HUES6 (cell line): ENCODE results near the gene HACD3.
A peak's percentile ranks its signal among the peaks of the same experiment; 100 is the strongest.

Experiments
- H3K27ac ChIP-seq: 2 replicates; pipeline ENCODE4 v1.7.0; 2013; ENCODE audit warnings: low read depth, mild to moderate bottlenecking, low read length, inconsistent platforms
- H3K27me3 ChIP-seq: 2 replicates; pipeline ENCODE4 v1.6.1; 2013; ENCODE audit warnings: low read length; ENCODE audit not compliant: control insufficient read depth, insufficient read depth
- H3K36me3 ChIP-seq: 2 replicates; pipeline ENCODE4 v1.6.1; 2013; ENCODE audit warnings: low read length; ENCODE audit not compliant: control insufficient read depth, insufficient read depth
- H3K4me1 ChIP-seq: 2 replicates; pipeline ENCODE4 v1.6.1; 2013; ENCODE audit warnings: low read length; ENCODE audit not compliant: control insufficient read depth, insufficient read depth
- H3K4me3 ChIP-seq: 2 replicates; pipeline ENCODE4 v1.5.1; 2013; ENCODE audit warnings: low read depth, low read length
- H3K9ac ChIP-seq: one replicate; pipeline ENCODE4 v1.6.1; 2013; ENCODE audit warnings: mild to moderate bottlenecking, low read length
- H3K9me3 ChIP-seq: 2 replicates; pipeline ENCODE4 v1.6.1; 2013; ENCODE audit warnings: low read depth, low read length; ENCODE audit not compliant: control insufficient read depth, insufficient read depth

Gene HACD3, protein sequence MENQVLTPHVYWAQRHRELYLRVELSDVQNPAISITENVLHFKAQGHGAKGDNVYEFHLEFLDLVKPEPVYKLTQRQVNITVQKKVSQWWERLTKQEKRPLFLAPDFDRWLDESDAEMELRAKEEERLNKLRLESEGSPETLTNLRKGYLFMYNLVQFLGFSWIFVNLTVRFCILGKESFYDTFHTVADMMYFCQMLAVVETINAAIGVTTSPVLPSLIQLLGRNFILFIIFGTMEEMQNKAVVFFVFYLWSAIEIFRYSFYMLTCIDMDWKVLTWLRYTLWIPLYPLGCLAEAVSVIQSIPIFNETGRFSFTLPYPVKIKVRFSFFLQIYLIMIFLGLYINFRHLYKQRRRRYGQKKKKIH

DNA sequence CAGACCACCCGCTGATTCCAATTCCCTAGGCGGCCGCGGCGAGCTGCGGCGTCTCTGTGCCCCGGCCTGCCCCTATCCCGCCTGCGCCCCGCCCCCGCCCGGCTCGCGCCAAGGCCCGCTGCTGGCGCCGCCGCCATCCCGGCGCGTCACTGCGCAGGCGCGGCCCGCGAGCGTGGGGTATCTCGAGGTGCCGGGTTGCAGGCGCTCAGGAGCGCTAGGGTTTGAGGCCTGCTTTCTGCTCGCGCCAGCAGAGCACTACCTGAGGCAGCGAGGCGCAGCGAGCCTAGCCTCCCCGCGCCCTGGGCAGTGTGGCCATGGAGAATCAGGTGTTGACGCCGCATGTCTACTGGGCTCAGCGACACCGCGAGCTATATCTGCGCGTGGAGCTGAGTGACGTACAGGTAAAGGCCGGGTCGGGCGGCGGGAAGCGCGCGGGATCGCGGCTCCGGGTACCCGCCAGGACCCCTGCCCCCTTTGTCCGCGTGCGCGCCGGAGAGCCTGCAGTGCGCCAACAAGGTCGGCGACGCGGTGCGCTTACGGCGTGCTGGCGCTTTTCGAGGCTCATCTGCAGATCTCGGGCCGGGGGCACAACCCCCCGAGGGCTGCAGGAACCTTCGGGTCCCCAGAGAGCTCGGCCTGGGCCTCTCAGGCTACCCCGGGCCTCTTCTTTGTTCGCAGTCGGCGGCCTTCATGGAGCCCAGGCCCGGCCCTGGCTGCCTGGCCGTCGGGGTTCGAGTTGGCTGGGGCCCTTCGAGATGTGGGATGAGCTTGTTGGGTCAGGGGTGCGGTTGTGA lies at the start of gene HACD3:
Gene HACD3, plus strand, starts transcription at position 146 of the 794 bp plus-strand sequence. Its CDS starts 169 bp downstream, at position 315.
- no peaks in the 10 kb centered on the region for H3K9me3 ChIP-seq
- peaks cover 31% of the 10 kb centered on the region for H3K4me1 ChIP-seq
- peak within 1 kb of the TSS; percentile 97 for H3K9ac ChIP-seq
- H3K36me3 ChIP-seq = no peaks in the 10 kb centered on the region
- H3K27me3 ChIP-seq = no peaks in the 10 kb centered on the region
- peak within 1 kb of the TSS; percentile 82 for H3K4me3 ChIP-seq
- H3K27ac ChIP-seq = peak within 1 kb of the TSS; percentile 86

- peaks cover 72% of the 10 kb centered on the region for H3K36me3 ChIP-seq
- H3K4me3 ChIP-seq = no peak overlapping the region
- no peak overlapping the region for H3K27ac ChIP-seq
- no peak overlapping the region for H3K9ac ChIP-seq
- no peaks in the 10 kb centered on the region for H3K9me3 ChIP-seq
- no peaks in the 10 kb centered on the region for H3K27me3 ChIP-seq
- no peaks in the 10 kb centered on the region for H3K4me1 ChIP-seq
Measured at GRCh38 chr15:65484876-65485275, 45.4 kb upstream of the HACD3 start.

GRCh38 chr15:65494076-65494475 lies 36.2 kb upstream of the HACD3 start:
- Histone ChIP-seq H3K36me3 (peaks cover 67% of the 10 kb centered on the region), H3K9me3 (no peaks in the 10 kb centered on the region), H3K27ac (no peak overlapping the region), H3K4me3 (no peak overlapping the region), H3K9ac (no peak overlapping the region), H3K4me1 (no peaks in the 10 kb centered on the region), H3K27me3 (no peaks in the 10 kb centered on the region)

- H3K9me3 ChIP-seq = no peaks in the 10 kb centered on the region
- H3K4me1 ChIP-seq = no peaks in the 10 kb centered on the region
- no peak overlapping the region for H3K4me3 ChIP-seq
- peaks cover 73% of the 10 kb centered on the region for H3K36me3 ChIP-seq
- H3K27me3 ChIP-seq = no peaks in the 10 kb centered on the region
- H3K9ac ChIP-seq = no peak overlapping the region
- no peak overlapping the region for H3K27ac ChIP-seq
Measured at GRCh38 chr15:65509321-65509720, 20.9 kb upstream of the HACD3 start.

DNA sequence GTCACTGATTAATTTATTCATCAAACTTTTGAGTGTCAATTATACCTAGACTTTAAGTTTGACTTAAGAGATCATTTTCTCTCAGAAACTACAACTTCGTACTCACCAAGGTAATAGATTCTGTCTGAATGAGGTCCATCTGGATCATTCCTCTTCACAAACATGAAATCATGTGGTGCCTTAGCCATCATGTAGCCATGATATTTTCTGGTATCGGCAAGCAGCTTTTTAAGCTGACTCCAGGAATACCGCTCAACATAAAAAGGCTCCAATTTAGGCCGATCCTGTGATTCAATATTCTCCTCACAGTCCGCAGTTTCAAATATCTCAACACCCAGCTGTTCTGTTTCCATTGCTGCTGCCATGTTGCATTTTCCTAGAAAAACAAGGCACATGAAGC lies 18.1 kb upstream of the HACD3 start:
- H3K4me1 ChIP-seq = peaks cover 6% of the 10 kb centered on the region; the same call in 1 of the 2 replicates
- peaks cover 64% of the 10 kb centered on the region for H3K36me3 ChIP-seq
- no peak overlapping the region for H3K27ac ChIP-seq
- no peak overlapping the region for H3K4me3 ChIP-seq
- H3K9ac ChIP-seq = no peak overlapping the region
- no peaks in the 10 kb centered on the region for H3K9me3 ChIP-seq
- no peaks in the 10 kb centered on the region for H3K27me3 ChIP-seq

- H3K36me3 ChIP-seq = peaks cover 61% of the 10 kb centered on the region
- no peak overlapping the region for H3K27ac ChIP-seq
- no peaks in the 10 kb centered on the region for H3K27me3 ChIP-seq
- H3K4me3 ChIP-seq = no peak overlapping the region
- H3K4me1 ChIP-seq = peaks cover 8% of the 10 kb centered on the region
- no peaks in the 10 kb centered on the region for H3K9me3 ChIP-seq
- no peak overlapping the region for H3K9ac ChIP-seq
Measured at GRCh38 chr15:65512807-65513416, 17.4 kb upstream of the HACD3 start.

- peaks cover 25% of the 10 kb centered on the region for H3K36me3 ChIP-seq
- peaks cover 9% of the 10 kb centered on the region for H3K4me1 ChIP-seq
- H3K27ac ChIP-seq = peak within 1 kb of the TSS; percentile 95
- no peaks in the 10 kb centered on the region for H3K27me3 ChIP-seq
- no peaks in the 10 kb centered on the region for H3K9me3 ChIP-seq
- peak within 1 kb of the TSS; percentile 99 for H3K9ac ChIP-seq
- H3K4me3 ChIP-seq = peak within 1 kb of the TSS; percentile 98
Measured at GRCh38 chr15:65516997-65517865, 13.0 kb upstream of the HACD3 start, which contains the start of gene DPP8. TSS of gene DPP8 (minus strand) at chr15:65517689. CDS start at chr15:65512553, 5,136 bp downstream.

DNA sequence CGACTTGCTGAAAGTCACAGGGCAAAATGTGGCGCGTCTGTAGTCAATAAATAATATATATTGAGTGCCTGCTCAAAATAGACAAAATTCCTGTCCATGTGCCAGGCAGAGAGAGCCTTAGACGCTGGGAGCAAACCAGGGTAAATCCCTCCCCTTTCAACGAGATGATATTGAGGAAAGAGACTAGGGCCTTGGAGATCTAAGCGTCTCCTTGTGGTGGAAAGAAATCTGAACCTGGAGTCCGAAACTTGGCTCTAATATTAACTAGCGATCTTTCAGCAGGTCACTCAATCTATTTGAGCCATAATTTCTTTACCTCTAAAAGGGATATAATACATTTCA lies 12.4 kb upstream of the HACD3 start:
- Histone ChIP-seq H3K36me3 (peaks cover 19% of the 10 kb centered on the region), H3K27ac (no peak overlapping the region), H3K9me3 (no peaks in the 10 kb centered on the region), H3K4me1 (peaks cover 9% of the 10 kb centered on the region), H3K4me3 (peak overlapping the region; percentile 98), H3K27me3 (no peaks in the 10 kb centered on the region), H3K9ac (no peak overlapping the region)

- Histone ChIP-seq H3K9ac (no peak overlapping the region), H3K27me3 (no peaks in the 10 kb centered on the region), H3K9me3 (no peaks in the 10 kb centered on the region), H3K4me3 (no peak overlapping the region), H3K4me1 (peaks cover 9% of the 10 kb centered on the region), H3K36me3 (peaks cover 18% of the 10 kb centered on the region), H3K27ac (no peak overlapping the region)
Measured at GRCh38 chr15:65518633-65519285, 11.5 kb upstream of the HACD3 start.

DNA sequence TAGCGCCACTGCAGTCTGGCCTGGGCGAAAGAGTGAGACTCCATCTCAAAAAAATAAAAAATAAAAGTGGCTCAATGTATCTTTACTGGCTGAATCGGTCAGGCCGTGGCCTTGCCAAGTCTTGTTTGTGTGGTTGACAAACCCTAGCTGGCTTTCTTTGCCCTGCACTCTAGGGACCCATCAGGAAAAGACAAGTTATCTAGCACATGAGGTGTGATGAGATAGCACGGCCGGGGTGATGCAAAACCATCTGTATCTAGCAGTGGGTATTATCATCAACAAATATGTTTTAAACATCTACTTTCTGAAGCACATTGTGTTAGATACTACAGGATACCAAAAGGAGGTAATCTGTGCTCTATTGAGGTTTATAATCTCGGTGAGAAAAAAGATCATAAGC lies 8.9 kb upstream of the HACD3 start:
- no peak overlapping the region for H3K4me3 ChIP-seq
- no peaks in the 10 kb centered on the region for H3K27me3 ChIP-seq
- H3K36me3 ChIP-seq = 0 out of 2 replicates have a peak, but pooled peaks cover 4% of the 10 kb centered on the region
- H3K9me3 ChIP-seq = no peaks in the 10 kb centered on the region
- no peak overlapping the region for H3K9ac ChIP-seq
- peaks cover 8% of the 10 kb centered on the region for H3K4me1 ChIP-seq
- no peak overlapping the region for H3K27ac ChIP-seq
